GM19395 (cell line): ENCODE measurements around the gene TNRC18.

Experiments used
- ATAC-seq: cut with Tn5 transposase; IDR thresholded peaks from one replicate; pipeline ENCODE4 v1.9.1; 2021; ENCODE audit warnings: mild to moderate bottlenecking, moderate library complexity; ENCODE audit not compliant: unreplicated experiment

TNRC18 gene

GRCh38 chr7:5452470-5452899 is 28.9 kb upstream of the TNRC18 start:
- ATAC-seq, result no peak

DNA sequence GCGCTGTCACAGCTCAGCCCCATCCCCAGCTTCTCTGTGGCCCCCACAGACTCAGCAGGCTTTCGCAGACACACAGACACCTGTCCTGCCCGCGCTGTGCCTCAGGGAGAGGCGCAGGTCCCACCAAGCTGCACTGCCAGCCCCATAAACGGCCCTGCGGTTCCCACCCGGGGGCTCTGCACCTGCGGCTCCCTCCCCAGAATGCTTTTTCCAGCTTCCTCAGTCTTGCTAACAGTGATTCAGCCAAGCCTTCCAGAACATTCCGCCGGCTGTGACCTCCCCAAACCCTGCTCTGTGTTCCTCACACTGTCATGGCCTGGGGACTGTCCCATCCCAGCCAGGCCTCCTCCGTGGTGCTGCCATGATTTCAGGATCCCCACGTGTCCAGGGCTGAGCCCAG is 27.8 kb upstream of the TNRC18 start:
- ATAC-seq, result no peak

- ATAC-seq, result no peak
Observed at GRCh38 chr7:5450549-5451327, 27.1 kb upstream of the TNRC18 start.

DNA sequence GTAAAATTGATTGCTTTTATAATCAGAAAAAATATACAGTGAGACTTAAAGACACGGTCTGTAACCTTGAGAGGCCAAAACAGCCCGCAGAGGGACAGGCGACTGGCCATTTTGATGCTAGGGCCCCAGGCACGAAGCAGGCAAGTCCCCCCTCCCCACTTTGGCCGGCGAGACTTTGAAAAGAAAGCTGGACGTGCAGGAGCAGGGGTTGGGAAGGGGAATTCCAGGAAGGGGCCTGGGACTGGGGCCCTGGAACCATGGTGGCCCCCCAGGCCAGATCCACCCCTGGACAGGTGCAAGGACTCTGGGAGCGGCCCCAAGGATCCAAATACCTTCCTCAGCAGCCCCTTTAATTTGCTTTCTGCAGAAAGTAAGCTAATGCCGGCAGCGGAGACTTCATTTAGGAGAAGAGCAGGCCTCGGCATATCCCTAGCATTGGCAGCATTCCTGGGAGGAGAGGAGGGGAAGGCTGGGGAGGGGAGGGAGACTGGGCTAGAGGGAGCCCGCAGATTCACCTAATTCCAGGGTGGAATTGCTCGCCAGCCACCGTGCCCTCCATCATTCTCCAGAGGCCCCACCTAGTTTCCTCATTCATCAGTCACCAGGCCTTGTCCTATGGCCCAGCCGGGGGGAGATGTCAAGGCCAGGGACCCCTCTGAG is 24.9 kb upstream of the TNRC18 start:
- no peak for ATAC-seq

GRCh38 chr7:5445981-5446594 is 22.5 kb upstream of the TNRC18 start:
- no peak for ATAC-seq

- no peak for ATAC-seq
Observed at GRCh38 chr7:5443678-5444077, 20.0 kb upstream of the TNRC18 start.

GRCh38 chr7:5442757-5443305 is 19.2 kb upstream of the TNRC18 start:
- ATAC-seq, result no peak

- no peak for ATAC-seq
Observed at GRCh38 chr7:5441840-5442503, 18.3 kb upstream of the TNRC18 start.

GRCh38 chr7:5439572-5440496 is 16.2 kb upstream of the TNRC18 start:
- ATAC-seq, result no peak

GRCh38 chr7:5439209-5439571 is 15.6 kb upstream of the TNRC18 start:
- ATAC-seq, result no peak

DNA sequence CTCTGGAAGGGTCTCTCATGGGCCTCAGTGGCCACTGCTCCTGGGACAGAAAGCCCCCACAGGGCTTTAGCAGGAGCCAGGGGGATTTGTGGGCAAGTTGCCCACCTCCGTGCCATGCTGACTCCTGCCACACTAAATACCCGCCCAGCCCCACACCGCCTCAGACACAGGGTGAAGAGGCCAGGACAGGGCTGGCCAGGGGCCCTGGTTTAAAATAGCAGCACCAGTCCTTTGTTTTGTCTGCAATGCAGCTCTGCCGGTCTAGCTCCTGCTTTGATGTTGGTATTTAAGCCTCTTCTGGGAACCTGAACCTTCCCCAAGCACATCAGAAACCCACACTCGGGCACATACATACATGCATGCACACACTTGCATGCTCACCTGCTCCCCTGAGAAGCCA is 14.4 kb upstream of the TNRC18 start:
- no peak for ATAC-seq

DNA sequence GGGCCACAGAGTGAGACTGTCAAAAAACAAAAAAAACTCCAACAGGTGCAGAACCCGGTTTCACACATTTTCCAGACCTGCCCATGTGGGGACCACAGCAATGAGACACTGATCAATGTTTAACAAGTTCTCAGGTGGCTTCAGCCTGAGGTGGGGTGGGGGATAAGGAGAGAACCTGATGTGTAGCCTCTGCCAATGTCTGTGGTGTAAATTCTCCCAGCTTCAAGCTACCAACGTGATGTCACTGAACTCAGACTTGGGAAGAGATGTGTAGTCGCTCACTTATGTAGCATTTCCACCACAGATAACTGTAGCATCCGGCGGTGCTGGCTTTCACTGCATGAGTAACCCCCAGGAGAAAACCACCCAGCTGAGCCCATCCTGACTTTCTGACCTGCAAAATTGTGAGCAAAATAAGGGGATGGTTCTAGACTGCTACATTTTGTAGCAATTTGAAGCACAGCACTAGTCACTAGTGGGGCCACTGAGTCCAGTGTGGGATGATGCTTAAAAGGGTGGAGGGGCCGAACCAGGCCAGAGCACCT is 13.8 kb upstream of the TNRC18 start:
- no peak for ATAC-seq

- no peak for ATAC-seq
Observed at GRCh38 chr7:5436003-5436678, 12.5 kb upstream of the TNRC18 start.

DNA sequence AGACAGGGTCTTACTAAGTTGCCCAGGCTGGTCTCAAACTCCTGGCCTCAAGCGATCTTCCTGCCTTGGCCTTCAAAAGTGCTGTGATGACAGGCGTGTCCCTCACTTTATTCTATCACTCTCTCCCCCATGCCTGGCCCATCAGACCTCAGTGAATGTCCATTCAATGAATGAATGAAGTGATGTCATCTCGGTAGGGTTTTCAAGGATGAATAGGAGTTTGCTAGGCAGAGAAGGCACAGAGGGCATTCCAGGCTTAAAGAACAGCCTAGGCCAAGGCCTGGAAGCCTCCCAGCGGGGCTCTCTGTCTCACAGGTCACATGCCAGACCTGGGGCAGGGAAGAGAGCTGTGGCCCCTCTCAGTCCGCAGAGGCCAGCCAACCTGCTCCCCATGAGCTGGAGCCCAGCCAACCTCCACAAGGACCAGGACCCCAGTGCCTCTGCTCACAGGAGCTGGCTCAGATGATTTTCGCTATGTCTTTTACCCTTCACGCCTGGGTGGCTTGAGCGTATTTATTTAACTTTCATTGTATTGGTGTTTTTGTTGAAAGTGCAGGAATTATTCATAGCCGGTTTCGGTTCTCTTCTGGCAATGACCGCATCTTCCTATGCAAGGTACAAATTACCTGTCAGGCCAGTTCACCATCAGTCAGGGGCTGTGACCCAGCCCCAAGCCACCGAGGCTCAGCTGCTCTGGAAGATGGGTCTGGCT is 11.8 kb upstream of the TNRC18 start:
- no peak for ATAC-seq

GRCh38 chr7:5433181-5433580 is 9.5 kb upstream of the TNRC18 start:
- ATAC-seq, result no peak

GRCh38 chr7:5432691-5433090 is 9.1 kb upstream of the TNRC18 start:
- no peak for ATAC-seq

GRCh38 chr7:5431560-5432015 is 8.0 kb upstream of the TNRC18 start:
- ATAC-seq, result no peak

- no peak for ATAC-seq
Observed at GRCh38 chr7:5430612-5430947, 6.9 kb upstream of the TNRC18 start.
